Measurements from ENCODE around the gene SERF2. TPM values are rescaled to one million over a fixed set of nuclear protein-coding genes. Genes with fewer than 3 reads are reported as not detected.

The SERF2 gene
- total and polyA plus RNA-seq, 2 of the 13 experiments (the other 11 are each of a cell fraction or from before 2014, with no cell fraction given) = 811 to 1,257 TPM

- in situ Hi-C loops (cut with HindIII; ENCODE audit: extremely low pct_ligation_motif_present, low pct_unique_long_range_greater_than_20kb) = no loop called here
- Histone ChIP-seq H3K9ac (ENCODE audit: insufficient read depth, low read depth, low read length) (no peak overlapping the region), H3K4me1 (ENCODE audit: insufficient read depth, low read length) (peaks cover 60% of the 10 kb centered on the region), H2AFZ (ENCODE audit: low read length) (no peak overlapping the region), H3K36me3 (replicated peaks in 1 of 2; ENCODE audit: control insufficient read depth in 1 of 2, insufficient read depth in 2 of 2, low read length in 2 of 2) (peaks cover 6 to 28% of the 10 kb centered on the region in 2 experiments), H3K9me3 (ENCODE audit: low read length) (no peaks in the 10 kb centered on the region), H4K20me1 (ENCODE audit: insufficient read depth, low read length) (peaks cover 15% of the 10 kb centered on the region), H3K4me3 (replicated peaks in 1 of 3; ENCODE audit: insufficient read depth in 1 of 3, low read depth in 2 of 3, low read length in 3 of 3) (no peak overlapping the region), H3K27me3 (ENCODE audit: control insufficient read depth in 1 of 2, insufficient read depth in 2 of 2, low read length in 2 of 2) (no peaks in the 10 kb centered on the region; a peak in 1 of 5 replicates), H3K79me2 (ENCODE audit: insufficient read depth, low read length) (peaks cover 19% of the 10 kb centered on the region), H3K27ac (ENCODE audit: extremely low read length, insufficient read depth, low read length) (peak overlapping the region; percentile 71), H3K4me2 (ENCODE audit: low read depth, low read length) (no peak overlapping the region)
- no TSS peak for BruUV-seq (replicated peaks)
- ChIA-PET POLR2A (interaction anchor here (3.4 to 5.2 kb wide), 2 partner anchors 23 to 25 kb away, joined by 10 to 34 read pairs; partner anchors contain the start of genes ELL3 and MFAP1), CTCF (ENCODE audit: low intra/inter-chr PET ratio, low total read pairs) (no interaction called here)
- intact Hi-C loops (cut with micrococcal nuclease; ENCODE audit: unreplicated experiment) = no loop called here
- FAIRE-seq = no peak
- TF ChIP-seq PAF1 (CRISPR knock-in tag; IDR thresholded peaks at IDR 0.05) (no peak), POLR2G (IDR thresholded peaks at IDR 0.05; ENCODE audit: low read depth, low read length) (peak; percentile 53; the same call in 1 of the 2 replicates)
- DNase-seq (ENCODE audit: low spot score) = no peak
- ATAC-seq = peak; percentile 13
- WGBS (ENCODE audit: low lambda C conversion rate) = 95% methylated on average over 16 of the region's 16 CpGs
These were observed 7.3 kb downstream of the SERF2 start for GRCh38 chr15:43799209-43799944.

DNA sequence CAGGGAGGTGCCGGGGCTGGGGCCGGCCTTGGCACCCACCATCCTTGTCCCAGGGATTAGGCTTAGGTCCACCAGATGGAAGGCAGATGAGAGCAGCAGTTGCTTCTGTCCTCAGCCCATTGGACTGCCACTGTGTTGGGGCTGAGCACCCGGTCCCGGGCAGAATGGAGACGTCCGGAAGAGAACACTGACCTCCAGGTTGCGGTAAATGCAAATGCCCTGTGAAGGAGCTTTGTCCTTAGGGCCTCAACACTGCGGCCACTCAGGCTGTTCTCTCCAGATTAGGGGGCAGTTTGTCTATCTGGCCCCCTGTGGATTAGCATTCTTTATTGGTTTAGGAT lies 7.8 kb downstream of the SERF2 start, which contains the start of gene SERINC4:
Gene SERINC4, minus strand, starts transcription at position 276 of the 341 bp plus-strand sequence. Its CDS starts 234 bp downstream, at position 42.
- no TSS peak for BruUV-seq (replicated peaks)
- Histone ChIP-seq H4K20me1 (ENCODE audit: insufficient read depth, low read length) (peaks cover 9% of the 10 kb centered on the region), H3K4me2 (ENCODE audit: low read depth, low read length) (peak within 1 kb of the TSS; percentile 74), H3K27me3 (ENCODE audit: control insufficient read depth in 1 of 2, insufficient read depth in 2 of 2, low read length in 2 of 2) (no peaks in the 10 kb centered on the region; a peak in 1 of 5 replicates), H3K9me3 (ENCODE audit: low read length) (no peaks in the 10 kb centered on the region), H3K36me3 (replicated peaks in 1 of 2; ENCODE audit: control insufficient read depth in 1 of 2, insufficient read depth in 2 of 2, low read length in 2 of 2) (peaks cover 3 to 28% of the 10 kb centered on the region in 2 experiments; a peak in 4 of 5 replicates), H3K4me1 (ENCODE audit: insufficient read depth, low read length) (peaks cover 55% of the 10 kb centered on the region), H3K79me2 (ENCODE audit: insufficient read depth, low read length) (peaks cover 15% of the 10 kb centered on the region), H3K9ac (ENCODE audit: insufficient read depth, low read depth, low read length) (peak within 1 kb of the TSS; percentile 91), H2AFZ (ENCODE audit: low read length) (no peak within 1 kb of the TSS), H3K27ac (ENCODE audit: extremely low read length, insufficient read depth, low read length) (peak within 1 kb of the TSS; percentile 71), H3K4me3 (replicated peaks in 1 of 3; ENCODE audit: insufficient read depth in 1 of 3, low read depth in 2 of 3, low read length in 3 of 3) (peak within 1 kb of the TSS; percentile 80 to 94 (median 82))
- intact Hi-C loops (cut with micrococcal nuclease; ENCODE audit: unreplicated experiment) (no loop called here), in situ Hi-C loops (cut with HindIII; ENCODE audit: extremely low pct_ligation_motif_present, low pct_unique_long_range_greater_than_20kb) (no loop called here)
- peak; percentile 4 for ATAC-seq
- ChIA-PET POLR2A (interaction anchor here (1.0 to 2.9 kb wide), 9 partner anchors 7 to 627 kb away, joined by 3 to 30 read pairs (median 5); partner anchors contain the start of genes CTDSPL2, ELL3, MFAP1 and PDIA3), CTCF (ENCODE audit: low intra/inter-chr PET ratio, low total read pairs) (no interaction called here)
- TF ChIP-seq SCMH1 (CRISPR knock-in tag; IDR thresholded peaks at IDR 0.05; ENCODE audit: borderline replicate concordance) (no peak), PHF21A (CRISPR knock-in tag; IDR thresholded peaks at IDR 0.05) (no peak), ZFP1 (CRISPR knock-in tag; IDR thresholded peaks at IDR 0.05) (0 out of 2 replicates have a peak, but pooled peaks have one; percentile 3), ZNF788 (CRISPR knock-in tag; IDR thresholded peaks at IDR 0.05; ENCODE audit: borderline replicate concordance) (0 out of 2 replicates have a peak, but pooled peaks have one; percentile 2), ZNF451 (CRISPR knock-in tag; IDR thresholded peaks at IDR 0.05) (0 out of 2 replicates have a peak, but pooled peaks have one; percentile 13), ZNF274 (CRISPR knock-in tag; IDR thresholded peaks at IDR 0.05) (0 out of 2 replicates have a peak, but pooled peaks have one; percentile 19), ZNF772 (CRISPR knock-in tag; IDR thresholded peaks at IDR 0.05) (0 out of 2 replicates have a peak, but pooled peaks have one; percentile 11), SNAPC2 (CRISPR knock-in tag; IDR thresholded peaks at IDR 0.05) (no peak), KMT2B (CRISPR knock-in tag; IDR thresholded peaks at IDR 0.05) (no peak), ZFY (CRISPR knock-in tag; IDR thresholded peaks at IDR 0.05) (0 out of 2 replicates have a peak, but pooled peaks have one; percentile 2), FOXA3 (CRISPR knock-in tag; IDR thresholded peaks at IDR 0.05) (no peak), ZNF138 (CRISPR knock-in tag; IDR thresholded peaks at IDR 0.05; ENCODE audit: low read depth) (peak; percentile 9; the same call in 1 of the 2 replicates)
- TF ChIP-seq, protein P1, sequence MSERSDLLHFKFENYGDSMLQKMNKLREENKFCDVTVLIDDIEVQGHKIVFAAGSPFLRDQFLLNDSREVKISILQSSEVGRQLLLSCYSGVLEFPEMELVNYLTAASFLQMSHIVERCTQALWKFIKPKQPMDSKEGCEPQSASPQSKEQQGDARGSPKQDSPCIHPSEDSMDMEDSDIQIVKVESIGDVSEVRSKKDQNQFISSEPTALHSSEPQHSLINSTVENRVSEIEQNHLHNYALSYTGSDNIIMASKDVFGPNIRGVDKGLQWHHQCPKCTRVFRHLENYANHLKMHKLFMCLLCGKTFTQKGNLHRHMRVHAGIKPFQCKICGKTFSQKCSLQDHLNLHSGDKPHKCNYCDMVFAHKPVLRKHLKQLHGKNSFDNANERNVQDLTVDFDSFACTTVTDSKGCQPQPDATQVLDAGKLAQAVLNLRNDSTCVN (CRISPR knock-in tag; IDR thresholded peaks at IDR 0.05; ENCODE audit: borderline replicate concordance) = 0 out of 2 replicates have a peak, but pooled peaks have one; percentile 8
- no peak for FAIRE-seq
- 86% methylated on average over 3 of the region's 8 CpGs for WGBS (ENCODE audit: low lambda C conversion rate)
- DNase-seq (ENCODE audit: low spot score) = no peak

All from HepG2 (cell line).